HG03457 (cell line): ENCODE measurements around the gene KIAA0513.

Experiments used
- ATAC-seq: cut with Tn5 transposase; IDR thresholded peaks from one replicate; pipeline ENCODE4 v1.9.1; 2021; ENCODE audit warnings: moderate number of reproducible peaks; ENCODE audit not compliant: unreplicated experiment

The KIAA0513 gene

GRCh38 chr16:85129876-85130704 is 102.5 kb downstream of the KIAA0513 start:
- no peak for ATAC-seq

GRCh38 chr16:85130705-85131028 is 103.1 kb downstream of the KIAA0513 start:
- ATAC-seq, result no peak

- no peak for ATAC-seq
Measured at GRCh38 chr16:85132456-85133289, 105.1 kb downstream of the KIAA0513 start.

- no peak for ATAC-seq
Measured at GRCh38 chr16:85133290-85133599, 105.7 kb downstream of the KIAA0513 start.

GRCh38 chr16:85134076-85134788 is 106.6 kb downstream of the KIAA0513 start:
- no peak for ATAC-seq

GRCh38 chr16:85134789-85135142 is 107.2 kb downstream of the KIAA0513 start:
- ATAC-seq, result no peak

- ATAC-seq, result no peak
Measured at GRCh38 chr16:85136213-85136701, 108.7 kb downstream of the KIAA0513 start.

- no peak for ATAC-seq
Measured at GRCh38 chr16:85136702-85137322, 109.2 kb downstream of the KIAA0513 start.

- no peak for ATAC-seq
Measured at GRCh38 chr16:85137323-85138072, 109.9 kb downstream of the KIAA0513 start.

GRCh38 chr16:85138073-85138824 is 110.7 kb downstream of the KIAA0513 start:
- no peak for ATAC-seq

- no peak for ATAC-seq
Measured at GRCh38 chr16:85138825-85139627, 111.4 kb downstream of the KIAA0513 start.

- ATAC-seq, result no peak
Measured at GRCh38 chr16:85139881-85140339, 112.3 kb downstream of the KIAA0513 start.

GRCh38 chr16:85140455-85141012 is 112.9 kb downstream of the KIAA0513 start:
- ATAC-seq, result no peak

- no peak for ATAC-seq
Measured at GRCh38 chr16:85141491-85142128, 114.0 kb downstream of the KIAA0513 start.

GRCh38 chr16:85142129-85142513 is 114.5 kb downstream of the KIAA0513 start:
- ATAC-seq, result no peak

GRCh38 chr16:85142771-85143211 is 115.2 kb downstream of the KIAA0513 start:
- ATAC-seq, result no peak
